ENCODE results near the gene TRIM29. TPM values are rescaled to one million over a fixed set of nuclear protein-coding genes. Genes with fewer than 3 reads are reported as not detected.

TRIM29 gene
- total RNA-seq, 6 experiments from 2014 or later: 1.1 to 2.1 (median 1.3) TPM; not detected in 2

DNA sequence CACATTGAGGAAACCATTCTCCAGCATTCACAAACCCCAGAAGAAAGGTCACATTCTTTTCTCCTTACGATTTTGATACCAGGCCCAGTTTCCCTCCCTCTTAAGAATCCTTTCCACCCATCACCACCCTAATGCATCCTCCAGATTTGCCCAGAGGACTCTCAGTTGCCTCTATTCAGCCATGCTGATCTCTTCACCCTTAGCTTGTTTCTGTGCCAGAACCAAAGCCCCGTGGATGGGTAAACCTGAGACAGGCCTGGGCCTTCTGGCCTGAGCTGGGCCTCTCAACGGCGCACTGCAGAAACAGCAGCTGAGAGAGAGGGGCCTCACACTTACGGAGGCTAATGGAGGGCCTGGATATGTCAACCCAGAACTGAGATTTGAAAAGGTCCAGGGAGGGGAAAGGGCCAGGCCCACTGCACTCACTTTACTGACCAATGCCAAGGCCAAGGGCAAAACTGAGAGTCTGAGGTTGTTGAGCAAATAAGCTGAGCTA lies 40.7 kb upstream of the TRIM29 start:
- no peaks in the 10 kb centered on the region for H3K27me3 ChIP-seq
- intact Hi-C loops (cut with DNase I): no loop called here

GRCh38 chr11:120174866-120175265 lies 37.0 kb upstream of the TRIM29 start:
- H3K36me3 ChIP-seq: no peaks in the 10 kb centered on the region
- 61% methylated on average over 4 of the region's 4 CpGs for WGBS (ENCODE audit: insufficient coverage, low coverage, low lambda C conversion rate, missing lambda C conversion rate)
- no peak overlapping the region for H3K27ac ChIP-seq
- ATAC-seq (no peak), DNase-seq (no peak)
- H3K27me3 ChIP-seq: no peaks in the 10 kb centered on the region
- no peak overlapping the region for H3K4me3 ChIP-seq
- intact Hi-C loops (cut with DNase I): loop anchor here (5.0 kb wide), 4 partner anchors 52 to 127 kb away; no protein-coding TSS in a partner anchor
- no peak for TF ChIP-seq POLR2A (IDR thresholded peaks at IDR 0.05)
- TF ChIP-seq, protein P1, sequence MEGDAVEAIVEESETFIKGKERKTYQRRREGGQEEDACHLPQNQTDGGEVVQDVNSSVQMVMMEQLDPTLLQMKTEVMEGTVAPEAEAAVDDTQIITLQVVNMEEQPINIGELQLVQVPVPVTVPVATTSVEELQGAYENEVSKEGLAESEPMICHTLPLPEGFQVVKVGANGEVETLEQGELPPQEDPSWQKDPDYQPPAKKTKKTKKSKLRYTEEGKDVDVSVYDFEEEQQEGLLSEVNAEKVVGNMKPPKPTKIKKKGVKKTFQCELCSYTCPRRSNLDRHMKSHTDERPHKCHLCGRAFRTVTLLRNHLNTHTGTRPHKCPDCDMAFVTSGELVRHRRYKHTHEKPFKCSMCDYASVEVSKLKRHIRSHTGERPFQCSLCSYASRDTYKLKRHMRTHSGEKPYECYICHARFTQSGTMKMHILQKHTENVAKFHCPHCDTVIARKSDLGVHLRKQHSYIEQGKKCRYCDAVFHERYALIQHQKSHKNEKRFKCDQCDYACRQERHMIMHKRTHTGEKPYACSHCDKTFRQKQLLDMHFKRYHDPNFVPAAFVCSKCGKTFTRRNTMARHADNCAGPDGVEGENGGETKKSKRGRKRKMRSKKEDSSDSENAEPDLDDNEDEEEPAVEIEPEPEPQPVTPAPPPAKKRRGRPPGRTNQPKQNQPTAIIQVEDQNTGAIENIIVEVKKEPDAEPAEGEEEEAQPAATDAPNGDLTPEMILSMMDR (IDR thresholded peaks at IDR 0.05): no peak
- H3K4me1 ChIP-seq: peaks cover 0 to 2% (median under 1%) of the 10 kb centered on the region in 4 donors
- H3K9me3 ChIP-seq: no peaks in the 10 kb centered on the region

More for the DNA sequence above, 40.7 kb upstream of the TRIM29 start:
- WGBS (ENCODE audit: insufficient coverage, low coverage, low lambda C conversion rate, missing lambda C conversion rate): 71% methylated on average over 2 of the region's 5 CpGs
- ATAC-seq: no peak
- Histone ChIP-seq H3K9me3 (no peaks in the 10 kb centered on the region), H3K36me3 (no peaks in the 10 kb centered on the region), H3K4me1 (peaks cover 0 to 24% (median 5%) of the 10 kb centered on the region in 4 donors), H3K4me3 (no peak overlapping the region), H3K27ac (no peak overlapping the region)
- DNase-seq: no peak
- TF ChIP-seq, protein P1 (IDR thresholded peaks at IDR 0.05): no peak
- TF ChIP-seq POLR2A (IDR thresholded peaks at IDR 0.05): no peak

- Histone ChIP-seq H3K4me3 (no peak overlapping the region), H3K4me1 (peaks cover 0 to 13% (median 3%) of the 10 kb centered on the region in 4 donors), H3K27me3 (no peaks in the 10 kb centered on the region), H3K9me3 (no peaks in the 10 kb centered on the region), H3K36me3 (no peaks in the 10 kb centered on the region), H3K27ac (no peak overlapping the region)
- no peak for ATAC-seq
- 51% methylated on average over 3 of the region's 5 CpGs for WGBS (ENCODE audit: insufficient coverage, low coverage, low lambda C conversion rate, missing lambda C conversion rate)
- TF ChIP-seq POLR2A (IDR thresholded peaks at IDR 0.05): no peak
- TF ChIP-seq, protein P1 (IDR thresholded peaks at IDR 0.05): no peak
- no peak for DNase-seq
- intact Hi-C loops (cut with DNase I): loop anchor here (5.0 kb wide), 4 partner anchors 53 to 128 kb away; no protein-coding TSS in a partner anchor
Observed at GRCh38 chr11:120173807-120174206, 35.9 kb upstream of the TRIM29 start.

GRCh38 chr11:120173019-120173705 lies 35.2 kb upstream of the TRIM29 start:
- H3K36me3 ChIP-seq: no peaks in the 10 kb centered on the region

More at GRCh38 chr11:120173019-120173705, 35.2 kb upstream of the TRIM29 start:
- H3K4me3 ChIP-seq: no peak overlapping the region
- ATAC-seq (no peak), DNase-seq (no peak)
- H3K27ac ChIP-seq: no peak overlapping the region
- intact Hi-C loops (cut with DNase I): loop anchor here (5.0 kb wide), 4 partner anchors 54 to 129 kb away; no protein-coding TSS in a partner anchor
- H3K9me3 ChIP-seq: no peaks in the 10 kb centered on the region
- WGBS (ENCODE audit: insufficient coverage, low coverage, low lambda C conversion rate, missing lambda C conversion rate): 63% methylated on average over 6 of the region's 11 CpGs
- no peak for TF ChIP-seq POLR2A (IDR thresholded peaks at IDR 0.05)
- TF ChIP-seq, protein P1 (IDR thresholded peaks at IDR 0.05): no peak
- peaks cover 0 to 17% (median 3%) of the 10 kb centered on the region in 4 donors for H3K4me1 ChIP-seq
- no peaks in the 10 kb centered on the region for H3K27me3 ChIP-seq
